Measurements from ENCODE around the gene SMIM33.

- TF ChIP-seq CTCF (conservative IDR thresholded peaks at IDR 0.05) = no peak
- no peak for TF ChIP-seq ZFX (IDR thresholded peaks at IDR 0.05)
These were observed 16.1 kb upstream of the SMIM33 start for GRCh38 chr5:139454568-139455290.

Measured in C4-2B (cell line).